WTC11 (cell line): ENCODE results near the gene LGALS9. TPM values are rescaled to one million over a fixed set of nuclear protein-coding genes. Genes with fewer than 3 reads are reported as not detected.

Experiments used
- ATAC-seq: fragments of 200-7000 bp; cut with Tn5 transposase; 2 replicates; pipeline ENCODE4 v1.10.0; 2021; ENCODE audit warnings: mild to moderate bottlenecking, moderate library complexity
- CTCF ChIA-PET: fragments of 300-600 bp; sonication (Branson Sonifier 250); formaldehyde crosslinking; loops from one replicate; lab custom pipeline; 2021; ENCODE audit warnings: antibody characterized with exemption; lab: Charles Lee
- POLR2A ChIA-PET: fragments of 350-600 bp; sonication (Branson Sonifier 250); formaldehyde crosslinking; loops from one replicate; lab custom pipeline; 2021; ENCODE audit warnings: antibody characterized with exemption; lab: Charles Lee
- DNase-seq: peaks from one replicate; pipeline ENCODE4 v3.0.0; 2021; ENCODE audit warnings: low spot score
- H3K27ac Mint-ChIP-seq: 2 replicates; pipeline ENCODE4 v1.8.0; 2021; ENCODE audit warnings: mixed read lengths
- H3K27me3 Mint-ChIP-seq: 2 replicates; pipeline ENCODE4 v1.8.0; 2021; ENCODE audit warnings: low read depth, mild to moderate bottlenecking, moderate library complexity, mixed read lengths
- H3K36me3 Mint-ChIP-seq: 2 replicates; pipeline ENCODE4 v1.8.0; 2021; ENCODE audit warnings: mixed read lengths
- H3K4me1 Mint-ChIP-seq: 2 replicates; pipeline ENCODE4 v1.8.0; 2022; ENCODE audit warnings: mixed read lengths
- H3K4me3 Mint-ChIP-seq: 2 replicates; pipeline ENCODE4 v1.8.0; 2021; ENCODE audit warnings: mild to moderate bottlenecking, moderate library complexity, mixed read lengths
- H3K9me3 Mint-ChIP-seq: 2 replicates; pipeline ENCODE4 v1.8.0; 2021; ENCODE audit warnings: mixed read lengths
- CBFB ChIP-seq: sonication (generic); formaldehyde crosslinking; IDR thresholded peaks from 2 replicates; pipeline ENCODE4 v1.8.1; 2022; ENCODE audit warnings: mild to moderate bottlenecking, low read depth, missing genetic modification reagents
- ELF4 ChIP-seq: sonication (generic); formaldehyde crosslinking; IDR thresholded peaks from 2 replicates; pipeline ENCODE4 v1.8.1; 2022; ENCODE audit warnings: low read depth, mild to moderate bottlenecking, moderate library complexity, missing genetic modification reagents
- NR2C2 ChIP-seq: sonication (generic); formaldehyde crosslinking; IDR thresholded peaks from 2 replicates; pipeline ENCODE4 v1.8.0; 2022; ENCODE audit warnings: mild to moderate bottlenecking, missing genetic modification reagents
- ZNF317 ChIP-seq: sonication (generic); formaldehyde crosslinking; IDR thresholded peaks from 2 replicates; pipeline ENCODE4 v1.8.1; 2023; ENCODE audit warnings: low read depth, mild to moderate bottlenecking, moderate library complexity, missing genetic modification reagents, borderline replicate concordance
- ZNF423 ChIP-seq: fragments of 250-450 bp; sonication (Bioruptor Pico); IDR thresholded peaks from 2 replicates; pipeline ENCODE4 v2.1.2; 2022; ENCODE audit warnings: mild to moderate bottlenecking, moderate library complexity
- total RNA-seq: library from RNA; stranded (reverse); gene quantifications from 3 replicates; pipeline ENCODE4 v1.2.3, GENCODE V29; 2021
- TF ChIP-seq, protein P1 (sequence below): sonication (generic); formaldehyde crosslinking; IDR thresholded peaks from 2 replicates; pipeline ENCODE4 v1.8.1; 2022; ENCODE audit warnings: missing genetic modification reagents, borderline replicate concordance
- TF ChIP-seq, protein P2 (sequence below): fragments of 250-450 bp; sonication (Bioruptor Pico); IDR thresholded peaks from 2 replicates; pipeline ENCODE4 v1.8.0; 2021; ENCODE audit warnings: mild to moderate bottlenecking
- TF ChIP-seq, protein P3 (sequence below): sonication (generic); formaldehyde crosslinking; IDR thresholded peaks from 2 replicates; pipeline ENCODE4 v1.8.1; 2022; ENCODE audit warnings: low read depth, mild to moderate bottlenecking, moderate library complexity, missing genetic modification reagents, borderline replicate concordance
- TF ChIP-seq, protein P4 (sequence below): fragments of 250-450 bp; sonication (Bioruptor Pico); IDR thresholded peaks from 2 replicates; pipeline ENCODE4 v1.9.0; 2021; ENCODE audit warnings: mild to moderate bottlenecking
- TF ChIP-seq, protein P5 (sequence below): sonication (generic); formaldehyde crosslinking; IDR thresholded peaks from 2 replicates; pipeline ENCODE4 v1.8.0; 2022; ENCODE audit warnings: missing genetic modification reagents
- TF ChIP-seq, protein P6 (sequence below): sonication (generic); formaldehyde crosslinking; IDR thresholded peaks from 2 replicates; pipeline ENCODE4 v1.8.1; 2023; ENCODE audit warnings: mild to moderate bottlenecking, missing genetic modification reagents, moderate library complexity
- TF ChIP-seq, protein P7 (sequence below): fragments of 250-450 bp; sonication (Bioruptor Pico); IDR thresholded peaks from 2 replicates; pipeline ENCODE4 v1.9.0; 2021; ENCODE audit warnings: mild to moderate bottlenecking, borderline replicate concordance

Gene LGALS9
- total RNA-seq, 1 experiment from 2014 or later = 5.7 TPM

DNA sequence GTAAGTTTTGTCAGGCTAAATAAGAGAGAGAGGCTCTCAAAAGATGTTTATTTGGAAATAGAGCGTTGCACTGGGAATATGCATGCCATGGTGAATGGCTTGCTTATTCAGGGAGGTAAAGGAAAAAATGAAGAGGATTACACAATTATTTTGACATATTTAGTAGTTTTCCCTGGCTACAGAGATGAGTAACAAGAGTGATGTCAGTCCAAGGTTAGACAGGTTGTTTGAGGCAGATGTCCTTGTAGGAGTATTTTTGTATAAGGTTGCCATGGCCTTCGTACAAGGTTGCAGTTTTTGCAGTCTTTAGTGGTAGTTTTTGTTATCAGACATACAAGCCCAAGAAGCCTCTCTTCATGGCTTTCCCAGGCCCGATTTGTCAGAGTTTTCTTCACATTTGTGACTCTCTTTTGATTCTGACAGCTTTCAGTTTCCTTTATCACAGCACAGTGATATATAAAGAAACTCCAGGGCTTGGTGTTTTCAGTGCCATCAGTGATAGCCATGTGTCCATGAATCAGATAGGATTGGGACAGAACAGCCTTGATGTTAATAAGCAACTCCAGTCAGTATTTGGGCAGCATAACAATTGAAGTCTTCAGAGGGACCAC is 18.7 kb upstream of the LGALS9 start:
- no peak overlapping the region for H3K27ac Mint-ChIP-seq
- DNase-seq (no peak), ATAC-seq (no peak)
- peaks cover 32% of the 10 kb centered on the region for H3K36me3 Mint-ChIP-seq
- TF ChIP-seq, protein P1, sequence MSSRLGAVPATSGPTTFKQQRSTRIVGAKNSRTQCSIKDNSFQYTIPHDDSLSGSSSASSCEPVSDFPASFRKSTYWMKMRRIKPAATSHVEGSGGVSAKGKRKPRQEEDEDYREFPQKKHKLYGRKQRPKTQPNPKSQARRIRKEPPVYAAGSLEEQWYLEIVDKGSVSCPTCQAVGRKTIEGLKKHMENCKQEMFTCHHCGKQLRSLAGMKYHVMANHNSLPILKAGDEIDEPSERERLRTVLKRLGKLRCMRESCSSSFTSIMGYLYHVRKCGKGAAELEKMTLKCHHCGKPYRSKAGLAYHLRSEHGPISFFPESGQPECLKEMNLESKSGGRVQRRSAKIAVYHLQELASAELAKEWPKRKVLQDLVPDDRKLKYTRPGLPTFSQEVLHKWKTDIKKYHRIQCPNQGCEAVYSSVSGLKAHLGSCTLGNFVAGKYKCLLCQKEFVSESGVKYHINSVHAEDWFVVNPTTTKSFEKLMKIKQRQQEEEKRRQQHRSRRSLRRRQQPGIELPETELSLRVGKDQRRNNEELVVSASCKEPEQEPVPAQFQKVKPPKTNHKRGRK = no peak
- TF ChIP-seq CBFB (CRISPR knock-in tag) (no peak), ZNF317 (CRISPR knock-in tag) (no peak), ZNF423 (no peak), NR2C2 (CRISPR knock-in tag) (no peak), ELF4 (CRISPR knock-in tag) (no peak)
- TF ChIP-seq, protein P2, sequence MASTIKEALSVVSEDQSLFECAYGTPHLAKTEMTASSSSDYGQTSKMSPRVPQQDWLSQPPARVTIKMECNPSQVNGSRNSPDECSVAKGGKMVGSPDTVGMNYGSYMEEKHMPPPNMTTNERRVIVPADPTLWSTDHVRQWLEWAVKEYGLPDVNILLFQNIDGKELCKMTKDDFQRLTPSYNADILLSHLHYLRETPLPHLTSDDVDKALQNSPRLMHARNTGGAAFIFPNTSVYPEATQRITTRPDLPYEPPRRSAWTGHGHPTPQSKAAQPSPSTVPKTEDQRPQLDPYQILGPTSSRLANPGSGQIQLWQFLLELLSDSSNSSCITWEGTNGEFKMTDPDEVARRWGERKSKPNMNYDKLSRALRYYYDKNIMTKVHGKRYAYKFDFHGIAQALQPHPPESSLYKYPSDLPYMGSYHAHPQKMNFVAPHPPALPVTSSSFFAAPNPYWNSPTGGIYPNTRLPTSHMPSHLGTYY (CRISPR knock-in tag) = no peak
- TF ChIP-seq, protein P3, sequence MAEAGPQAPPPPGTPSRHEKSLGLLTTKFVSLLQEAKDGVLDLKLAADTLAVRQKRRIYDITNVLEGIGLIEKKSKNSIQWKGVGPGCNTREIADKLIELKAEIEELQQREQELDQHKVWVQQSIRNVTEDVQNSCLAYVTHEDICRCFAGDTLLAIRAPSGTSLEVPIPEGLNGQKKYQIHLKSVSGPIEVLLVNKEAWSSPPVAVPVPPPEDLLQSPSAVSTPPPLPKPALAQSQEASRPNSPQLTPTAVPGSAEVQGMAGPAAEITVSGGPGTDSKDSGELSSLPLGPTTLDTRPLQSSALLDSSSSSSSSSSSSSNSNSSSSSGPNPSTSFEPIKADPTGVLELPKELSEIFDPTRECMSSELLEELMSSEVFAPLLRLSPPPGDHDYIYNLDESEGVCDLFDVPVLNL = no peak
- TF ChIP-seq, protein P4, sequence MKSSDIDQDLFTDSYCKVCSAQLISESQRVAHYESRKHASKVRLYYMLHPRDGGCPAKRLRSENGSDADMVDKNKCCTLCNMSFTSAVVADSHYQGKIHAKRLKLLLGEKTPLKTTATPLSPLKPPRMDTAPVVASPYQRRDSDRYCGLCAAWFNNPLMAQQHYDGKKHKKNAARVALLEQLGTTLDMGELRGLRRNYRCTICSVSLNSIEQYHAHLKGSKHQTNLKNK (CRISPR knock-in tag) = no peak
- TF ChIP-seq, protein P5, sequence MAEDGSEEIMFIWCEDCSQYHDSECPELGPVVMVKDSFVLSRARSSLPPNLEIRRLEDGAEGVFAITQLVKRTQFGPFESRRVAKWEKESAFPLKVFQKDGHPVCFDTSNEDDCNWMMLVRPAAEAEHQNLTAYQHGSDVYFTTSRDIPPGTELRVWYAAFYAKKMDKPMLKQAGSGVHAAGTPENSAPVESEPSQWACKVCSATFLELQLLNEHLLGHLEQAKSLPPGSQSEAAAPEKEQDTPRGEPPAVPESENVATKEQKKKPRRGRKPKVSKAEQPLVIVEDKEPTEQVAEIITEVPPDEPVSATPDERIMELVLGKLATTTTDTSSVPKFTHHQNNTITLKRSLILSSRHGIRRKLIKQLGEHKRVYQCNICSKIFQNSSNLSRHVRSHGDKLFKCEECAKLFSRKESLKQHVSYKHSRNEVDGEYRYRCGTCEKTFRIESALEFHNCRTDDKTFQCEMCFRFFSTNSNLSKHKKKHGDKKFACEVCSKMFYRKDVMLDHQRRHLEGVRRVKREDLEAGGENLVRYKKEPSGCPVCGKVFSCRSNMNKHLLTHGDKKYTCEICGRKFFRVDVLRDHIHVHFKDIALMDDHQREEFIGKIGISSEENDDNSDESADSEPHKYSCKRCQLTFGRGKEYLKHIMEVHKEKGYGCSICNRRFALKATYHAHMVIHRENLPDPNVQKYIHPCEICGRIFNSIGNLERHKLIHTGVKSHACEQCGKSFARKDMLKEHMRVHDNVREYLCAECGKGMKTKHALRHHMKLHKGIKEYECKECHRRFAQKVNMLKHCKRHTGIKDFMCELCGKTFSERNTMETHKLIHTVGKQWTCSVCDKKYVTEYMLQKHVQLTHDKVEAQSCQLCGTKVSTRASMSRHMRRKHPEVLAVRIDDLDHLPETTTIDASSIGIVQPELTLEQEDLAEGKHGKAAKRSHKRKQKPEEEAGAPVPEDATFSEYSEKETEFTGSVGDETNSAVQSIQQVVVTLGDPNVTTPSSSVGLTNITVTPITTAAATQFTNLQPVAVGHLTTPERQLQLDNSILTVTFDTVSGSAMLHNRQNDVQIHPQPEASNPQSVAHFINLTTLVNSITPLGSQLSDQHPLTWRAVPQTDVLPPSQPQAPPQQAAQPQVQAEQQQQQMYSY = no peak
- TF ChIP-seq, protein P6, sequence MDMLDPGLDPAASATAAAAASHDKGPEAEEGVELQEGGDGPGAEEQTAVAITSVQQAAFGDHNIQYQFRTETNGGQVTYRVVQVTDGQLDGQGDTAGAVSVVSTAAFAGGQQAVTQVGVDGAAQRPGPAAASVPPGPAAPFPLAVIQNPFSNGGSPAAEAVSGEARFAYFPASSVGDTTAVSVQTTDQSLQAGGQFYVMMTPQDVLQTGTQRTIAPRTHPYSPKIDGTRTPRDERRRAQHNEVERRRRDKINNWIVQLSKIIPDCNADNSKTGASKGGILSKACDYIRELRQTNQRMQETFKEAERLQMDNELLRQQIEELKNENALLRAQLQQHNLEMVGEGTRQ (CRISPR knock-in tag) = no peak
- TF ChIP-seq, protein P7, sequence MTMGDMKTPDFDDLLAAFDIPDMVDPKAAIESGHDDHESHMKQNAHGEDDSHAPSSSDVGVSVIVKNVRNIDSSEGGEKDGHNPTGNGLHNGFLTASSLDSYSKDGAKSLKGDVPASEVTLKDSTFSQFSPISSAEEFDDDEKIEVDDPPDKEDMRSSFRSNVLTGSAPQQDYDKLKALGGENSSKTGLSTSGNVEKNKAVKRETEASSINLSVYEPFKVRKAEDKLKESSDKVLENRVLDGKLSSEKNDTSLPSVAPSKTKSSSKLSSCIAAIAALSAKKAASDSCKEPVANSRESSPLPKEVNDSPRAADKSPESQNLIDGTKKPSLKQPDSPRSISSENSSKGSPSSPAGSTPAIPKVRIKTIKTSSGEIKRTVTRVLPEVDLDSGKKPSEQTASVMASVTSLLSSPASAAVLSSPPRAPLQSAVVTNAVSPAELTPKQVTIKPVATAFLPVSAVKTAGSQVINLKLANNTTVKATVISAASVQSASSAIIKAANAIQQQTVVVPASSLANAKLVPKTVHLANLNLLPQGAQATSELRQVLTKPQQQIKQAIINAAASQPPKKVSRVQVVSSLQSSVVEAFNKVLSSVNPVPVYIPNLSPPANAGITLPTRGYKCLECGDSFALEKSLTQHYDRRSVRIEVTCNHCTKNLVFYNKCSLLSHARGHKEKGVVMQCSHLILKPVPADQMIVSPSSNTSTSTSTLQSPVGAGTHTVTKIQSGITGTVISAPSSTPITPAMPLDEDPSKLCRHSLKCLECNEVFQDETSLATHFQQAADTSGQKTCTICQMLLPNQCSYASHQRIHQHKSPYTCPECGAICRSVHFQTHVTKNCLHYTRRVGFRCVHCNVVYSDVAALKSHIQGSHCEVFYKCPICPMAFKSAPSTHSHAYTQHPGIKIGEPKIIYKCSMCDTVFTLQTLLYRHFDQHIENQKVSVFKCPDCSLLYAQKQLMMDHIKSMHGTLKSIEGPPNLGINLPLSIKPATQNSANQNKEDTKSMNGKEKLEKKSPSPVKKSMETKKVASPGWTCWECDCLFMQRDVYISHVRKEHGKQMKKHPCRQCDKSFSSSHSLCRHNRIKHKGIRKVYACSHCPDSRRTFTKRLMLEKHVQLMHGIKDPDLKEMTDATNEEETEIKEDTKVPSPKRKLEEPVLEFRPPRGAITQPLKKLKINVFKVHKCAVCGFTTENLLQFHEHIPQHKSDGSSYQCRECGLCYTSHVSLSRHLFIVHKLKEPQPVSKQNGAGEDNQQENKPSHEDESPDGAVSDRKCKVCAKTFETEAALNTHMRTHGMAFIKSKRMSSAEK = no peak
- H3K9me3 Mint-ChIP-seq = no peaks in the 10 kb centered on the region
- no peak overlapping the region for H3K4me3 Mint-ChIP-seq
- CTCF ChIA-PET = interaction anchor here (1.5 to 5.5 kb wide), 3 partner anchors 9 to 38 kb away, joined by 5 to 48 read pairs (median 7); no protein-coding TSS in a partner anchor
- POLR2A ChIA-PET = no interaction called here
- H3K4me1 Mint-ChIP-seq = no peaks in the 10 kb centered on the region
- no peaks in the 10 kb centered on the region for H3K27me3 Mint-ChIP-seq
